ENCODE measurements around the gene RNF151. TPM values are rescaled to one million over a fixed set of nuclear protein-coding genes. Genes with fewer than 3 reads are reported as not detected.

The RNF151 gene
- total and polyA plus RNA-seq, 2 of the 13 experiments (the other 11 are each of a cell fraction or from before 2014, with no cell fraction given): not detected

- TF ChIP-seq ASH2L (IDR thresholded peaks at IDR 0.05; ENCODE audit: insufficient read length, low read depth, low read length) (peak; percentile 68), EEA1 (CRISPR knock-in tag; IDR thresholded peaks at IDR 0.05; ENCODE audit: borderline replicate concordance) (no peak), TFE3 (CRISPR knock-in tag; IDR thresholded peaks at IDR 0.05) (peak; percentile 68), ZNF550 (CRISPR knock-in tag; IDR thresholded peaks at IDR 0.05; ENCODE audit: borderline replicate concordance) (no peak), SIN3A (IDR thresholded peaks at IDR 0.05; ENCODE audit: borderline replicate concordance, low read depth, low read length) (peak; percentile 89; the same call in 1 of the 2 replicates), ZSCAN20 (CRISPR knock-in tag; IDR thresholded peaks at IDR 0.05; ENCODE audit: borderline replicate concordance) (0 out of 2 replicates have a peak, but pooled peaks have one; percentile 49), ZNF263 (CRISPR knock-in tag; IDR thresholded peaks at IDR 0.05) (peak; percentile 71), ZNF747 (CRISPR knock-in tag; IDR thresholded peaks at IDR 0.05; ENCODE audit: borderline replicate concordance) (peak; percentile 81), NCOA2 (CRISPR knock-in tag; IDR thresholded peaks at IDR 0.05) (0 out of 2 replicates have a peak, but pooled peaks have one; percentile 47), MXD3 (CRISPR knock-in tag; IDR thresholded peaks at IDR 0.05) (0 out of 2 replicates have a peak, but pooled peaks have one; percentile 34), GTF2F1 (IDR thresholded peaks at IDR 0.05; ENCODE audit: low read length) (no peak), ARID5B (CRISPR knock-in tag; IDR thresholded peaks at IDR 0.05) (peak; percentile 51), FLYWCH1 (CRISPR knock-in tag; IDR thresholded peaks at IDR 0.05) (no peak), SP2 (CRISPR knock-in tag; IDR thresholded peaks at IDR 0.05) (peak; percentile 87), NONO (IDR thresholded peaks at IDR 0.05) (no peak), NONO (CRISPR knock-in tag; conservative IDR thresholded peaks at IDR 0.05) (peak; percentile 99), ZNF547 (CRISPR knock-in tag; IDR thresholded peaks at IDR 0.05) (peak; percentile 80; the same call in 1 of the 2 replicates), ZNF737 (CRISPR knock-in tag; IDR thresholded peaks at IDR 0.05; ENCODE audit: borderline replicate concordance) (peak; percentile 50; the same call in 1 of the 2 replicates), NR1H2 (CRISPR knock-in tag; IDR thresholded peaks at IDR 0.05; ENCODE audit: borderline replicate concordance, low read depth) (no peak; the same call in 1 of the 2 replicates), SIX1 (CRISPR knock-in tag; IDR thresholded peaks at IDR 0.05; ENCODE audit: borderline replicate concordance) (no peak), ZNF607 (CRISPR knock-in tag; IDR thresholded peaks at IDR 0.05; ENCODE audit: borderline replicate concordance) (0 out of 2 replicates have a peak, but pooled peaks have one; percentile 53)
Observed at GRCh38 chr16:1971796-1972489, 5.3 kb downstream of the RNF151 start, which contains the start of gene TBL3 (continued).

Measured in HepG2 (cell line).